GM23338 (cell line): ENCODE measurements around the gene NXPE4. TPM values are rescaled to one million over a fixed set of nuclear protein-coding genes. Genes with fewer than 3 reads are reported as not detected.

ENCODE experiments used
- ATAC-seq: fragments of 200-7000 bp; cut with Tn5 transposase; 3 replicates; pipeline ENCODE4 v1.9.1; 2020
- DNase-seq: peaks from one replicate; pipeline ENCODE4 v3.0.0-alpha.2; 2015; ENCODE audit warnings: low spot score
- H2AFZ ChIP-seq: fragments of 200-600 bp; sonication (generic); 2 replicates; pipeline ENCODE4 v1.8.0; 2016; ENCODE audit warnings: antibody characterized with exemption, mild to moderate bottlenecking, moderate library complexity
- H3F3A ChIP-seq: fragments of 200-600 bp; sonication (generic); replicated peaks from 2 replicates; pipeline ENCODE4 v1.8.0; 2017; ENCODE audit warnings: antibody characterized with exemption, mixed run types, low read depth
- H3K27ac ChIP-seq: fragments of 200-600 bp; sonication (generic); 2 replicates; pipeline ENCODE4 v1.6.1; 2016; ENCODE audit warnings: low read depth
- H3K27me3 ChIP-seq: fragments of 200-600 bp; sonication (generic); 2 replicates; pipeline ENCODE4 v1.8.0; 2016; ENCODE audit warnings: mild to moderate bottlenecking, mixed run types, moderate library complexity; ENCODE audit not compliant: insufficient read depth
- H3K36me3 ChIP-seq: fragments of 200-600 bp; sonication (generic); 2 replicates; pipeline ENCODE4 v1.8.0; 2016; ENCODE audit warnings: mild to moderate bottlenecking; ENCODE audit not compliant: insufficient read depth
- H3K4me1 ChIP-seq: fragments of 200-600 bp; sonication (generic); 2 replicates; pipeline ENCODE4 v1.8.0; 2016; ENCODE audit warnings: mild to moderate bottlenecking, moderate library complexity; ENCODE audit not compliant: insufficient read depth
- H3K4me2 ChIP-seq: fragments of 200-600 bp; sonication (generic); 2 replicates; pipeline ENCODE4 v1.7.1; 2017; ENCODE audit warnings: mixed run types
- H3K4me3 ChIP-seq: fragments of 200-600 bp; sonication (generic); 2 replicates; pipeline ENCODE4 v1.6.1; 2016; ENCODE audit warnings: mixed run types
- H3K79me2 ChIP-seq: fragments of 200-600 bp; sonication (generic); replicated peaks from 2 replicates; pipeline ENCODE4 v1.8.0; 2017; ENCODE audit warnings: mild to moderate bottlenecking; ENCODE audit not compliant: insufficient read depth
- H3K9me2 ChIP-seq: fragments of 200-600 bp; sonication (generic); 2 replicates; pipeline ENCODE4 v1.8.0; 2017; ENCODE audit not compliant: insufficient read depth
- H4K20me1 ChIP-seq: fragments of 200-600 bp; sonication (generic); replicated peaks from 2 replicates; pipeline ENCODE4 v1.8.0; 2017; ENCODE audit warnings: mild to moderate bottlenecking; ENCODE audit not compliant: insufficient read depth
- H3K27ac Mint-ChIP-seq: 2 replicates; pipeline ENCODE4 v1.8.0; 2020; ENCODE audit warnings: inconsistent platforms, mild to moderate bottlenecking, moderate library complexity, mixed read lengths
- H3K27me3 Mint-ChIP-seq: 3 replicates; pipeline ENCODE4 v1.8.0; 2022; ENCODE audit warnings: low read depth, mild to moderate bottlenecking, moderate library complexity, mixed read lengths, inconsistent platforms; ENCODE audit not compliant: insufficient read depth, poor library complexity
- H3K36me3 Mint-ChIP-seq: 3 replicates; pipeline ENCODE4 v1.8.0; 2021; ENCODE audit warnings: low read depth, mild to moderate bottlenecking, inconsistent platforms, moderate library complexity, mixed read lengths
- H3K4me1 Mint-ChIP-seq: 3 replicates; pipeline ENCODE4 v1.8.0; 2020; ENCODE audit warnings: mild to moderate bottlenecking, inconsistent platforms, mixed read lengths
- H3K4me3 Mint-ChIP-seq: 3 replicates; pipeline ENCODE4 v1.8.0; 2021; ENCODE audit warnings: moderate library complexity, mild to moderate bottlenecking, inconsistent platforms, mixed read lengths
- H3K9me3 Mint-ChIP-seq: 3 replicates; pipeline ENCODE4 v1.8.0; 2020; ENCODE audit warnings: moderate library complexity, mild to moderate bottlenecking, inconsistent platforms, mixed read lengths
- CREB1 ChIP-seq: fragments of 250-450 bp; sonication (Bioruptor Pico); IDR thresholded peaks from 2 replicates; pipeline ENCODE4 v1.5.0; 2020; ENCODE audit warnings: low read depth, mild to moderate bottlenecking, moderate library complexity
- CTCF ChIP-seq, 2 experiments: fragments of 200-600 bp in 1 of 2; sonication (generic) in 1 of 2; conservative IDR thresholded peaks; 2 replicates each; pipeline versions ENCODE4 v1.5.1 to v1.6.1; 2016 to 2017; ENCODE audit warnings: antibody characterized with exemption in 2 of 2, low read depth in 2 of 2, mild to moderate bottlenecking in 2 of 2, moderate library complexity in 1 of 2
- ETS1 ChIP-seq: IDR thresholded peaks from 2 replicates; pipeline ENCODE4 v1.6.1; 2016; ENCODE audit warnings: antibody characterized with exemption
- EZH2 ChIP-seq: fragments of 200-600 bp; sonication (generic); IDR thresholded peaks from one replicate; pipeline ENCODE4 v1.8.0; 2017; ENCODE audit warnings: antibody characterized with exemption, mild to moderate bottlenecking, low read depth; ENCODE audit not compliant: unreplicated experiment
- JUNB ChIP-seq: IDR thresholded peaks from one replicate; pipeline ENCODE4 v1.6.1; 2016; ENCODE audit warnings: antibody characterized with exemption; ENCODE audit not compliant: unreplicated experiment
- NANOG ChIP-seq: IDR thresholded peaks from 2 replicates; pipeline ENCODE4 v1.6.1; 2016; ENCODE audit warnings: antibody characterized with exemption, borderline replicate concordance
- STAT1 ChIP-seq: IDR thresholded peaks from one replicate; pipeline ENCODE4 v1.6.1; 2016; ENCODE audit warnings: antibody characterized with exemption; ENCODE audit not compliant: unreplicated experiment
- ZNF114 ChIP-seq: fragments of 250-450 bp; sonication (Bioruptor Pico); IDR thresholded peaks from 2 replicates; pipeline ENCODE4 v1.5.0; 2020; ENCODE audit warnings: mild to moderate bottlenecking, moderate library complexity
- polyA plus RNA-seq: library from polyadenylated mRNA; unstranded; fragments of >200 nt; fragmentation: Nextera tagmentation; extraction: Ambion mirVana; gene quantifications from 2 replicates; pipeline ENCODE4 v1.2.1, GENCODE V29; 2016
- total RNA-seq: library from RNA; depleted of rRNA; stranded (reverse); fragments of >200 nt; shearing (Covaris generic); gene quantifications from 2 replicates; pipeline ENCODE4 v1.2.3, GENCODE V29; 2014
- TF ChIP-seq, protein P1 (sequence below): fragments of 250-450 bp; sonication (Bioruptor Pico); IDR thresholded peaks from 2 replicates; pipeline ENCODE4 v1.5.0; 2020; ENCODE audit warnings: mild to moderate bottlenecking, moderate library complexity

Gene NXPE4
- total and polyA plus RNA-seq, 2 experiments from 2014 or later: not detected

GRCh38 chr11:114598461-114598860 is 2.9 kb upstream of the NXPE4 start:
- Histone ChIP-seq H3K27me3 (no peaks in the 10 kb centered on the region), H3K79me2 (no peaks in the 10 kb centered on the region), H3K4me2 (no peak overlapping the region), H3K36me3 (no peaks in the 10 kb centered on the region), H3F3A (no peaks in the 10 kb centered on the region), H4K20me1 (no peaks in the 10 kb centered on the region), H3K27ac (no peak overlapping the region), H3K4me3 (no peak overlapping the region), H2AFZ (no peak overlapping the region), H3K4me1 (no peaks in the 10 kb centered on the region), H3K9me2 (no peaks in the 10 kb centered on the region; the same call in 1 of the 2 replicates)
- Mint-ChIP-seq H3K9me3 (peaks cover 4% of the 10 kb centered on the region; the same call in 2 of the 3 replicates), H3K4me1 (no peaks in the 10 kb centered on the region), H3K27ac (no peak overlapping the region), H3K36me3 (no peaks in the 10 kb centered on the region), H3K4me3 (no peak overlapping the region), H3K27me3 (peaks cover 2% of the 10 kb centered on the region)
- DNase-seq (no peak), ATAC-seq (no peak)
- no peak for TF ChIP-seq STAT1
- TF ChIP-seq, protein P1, sequence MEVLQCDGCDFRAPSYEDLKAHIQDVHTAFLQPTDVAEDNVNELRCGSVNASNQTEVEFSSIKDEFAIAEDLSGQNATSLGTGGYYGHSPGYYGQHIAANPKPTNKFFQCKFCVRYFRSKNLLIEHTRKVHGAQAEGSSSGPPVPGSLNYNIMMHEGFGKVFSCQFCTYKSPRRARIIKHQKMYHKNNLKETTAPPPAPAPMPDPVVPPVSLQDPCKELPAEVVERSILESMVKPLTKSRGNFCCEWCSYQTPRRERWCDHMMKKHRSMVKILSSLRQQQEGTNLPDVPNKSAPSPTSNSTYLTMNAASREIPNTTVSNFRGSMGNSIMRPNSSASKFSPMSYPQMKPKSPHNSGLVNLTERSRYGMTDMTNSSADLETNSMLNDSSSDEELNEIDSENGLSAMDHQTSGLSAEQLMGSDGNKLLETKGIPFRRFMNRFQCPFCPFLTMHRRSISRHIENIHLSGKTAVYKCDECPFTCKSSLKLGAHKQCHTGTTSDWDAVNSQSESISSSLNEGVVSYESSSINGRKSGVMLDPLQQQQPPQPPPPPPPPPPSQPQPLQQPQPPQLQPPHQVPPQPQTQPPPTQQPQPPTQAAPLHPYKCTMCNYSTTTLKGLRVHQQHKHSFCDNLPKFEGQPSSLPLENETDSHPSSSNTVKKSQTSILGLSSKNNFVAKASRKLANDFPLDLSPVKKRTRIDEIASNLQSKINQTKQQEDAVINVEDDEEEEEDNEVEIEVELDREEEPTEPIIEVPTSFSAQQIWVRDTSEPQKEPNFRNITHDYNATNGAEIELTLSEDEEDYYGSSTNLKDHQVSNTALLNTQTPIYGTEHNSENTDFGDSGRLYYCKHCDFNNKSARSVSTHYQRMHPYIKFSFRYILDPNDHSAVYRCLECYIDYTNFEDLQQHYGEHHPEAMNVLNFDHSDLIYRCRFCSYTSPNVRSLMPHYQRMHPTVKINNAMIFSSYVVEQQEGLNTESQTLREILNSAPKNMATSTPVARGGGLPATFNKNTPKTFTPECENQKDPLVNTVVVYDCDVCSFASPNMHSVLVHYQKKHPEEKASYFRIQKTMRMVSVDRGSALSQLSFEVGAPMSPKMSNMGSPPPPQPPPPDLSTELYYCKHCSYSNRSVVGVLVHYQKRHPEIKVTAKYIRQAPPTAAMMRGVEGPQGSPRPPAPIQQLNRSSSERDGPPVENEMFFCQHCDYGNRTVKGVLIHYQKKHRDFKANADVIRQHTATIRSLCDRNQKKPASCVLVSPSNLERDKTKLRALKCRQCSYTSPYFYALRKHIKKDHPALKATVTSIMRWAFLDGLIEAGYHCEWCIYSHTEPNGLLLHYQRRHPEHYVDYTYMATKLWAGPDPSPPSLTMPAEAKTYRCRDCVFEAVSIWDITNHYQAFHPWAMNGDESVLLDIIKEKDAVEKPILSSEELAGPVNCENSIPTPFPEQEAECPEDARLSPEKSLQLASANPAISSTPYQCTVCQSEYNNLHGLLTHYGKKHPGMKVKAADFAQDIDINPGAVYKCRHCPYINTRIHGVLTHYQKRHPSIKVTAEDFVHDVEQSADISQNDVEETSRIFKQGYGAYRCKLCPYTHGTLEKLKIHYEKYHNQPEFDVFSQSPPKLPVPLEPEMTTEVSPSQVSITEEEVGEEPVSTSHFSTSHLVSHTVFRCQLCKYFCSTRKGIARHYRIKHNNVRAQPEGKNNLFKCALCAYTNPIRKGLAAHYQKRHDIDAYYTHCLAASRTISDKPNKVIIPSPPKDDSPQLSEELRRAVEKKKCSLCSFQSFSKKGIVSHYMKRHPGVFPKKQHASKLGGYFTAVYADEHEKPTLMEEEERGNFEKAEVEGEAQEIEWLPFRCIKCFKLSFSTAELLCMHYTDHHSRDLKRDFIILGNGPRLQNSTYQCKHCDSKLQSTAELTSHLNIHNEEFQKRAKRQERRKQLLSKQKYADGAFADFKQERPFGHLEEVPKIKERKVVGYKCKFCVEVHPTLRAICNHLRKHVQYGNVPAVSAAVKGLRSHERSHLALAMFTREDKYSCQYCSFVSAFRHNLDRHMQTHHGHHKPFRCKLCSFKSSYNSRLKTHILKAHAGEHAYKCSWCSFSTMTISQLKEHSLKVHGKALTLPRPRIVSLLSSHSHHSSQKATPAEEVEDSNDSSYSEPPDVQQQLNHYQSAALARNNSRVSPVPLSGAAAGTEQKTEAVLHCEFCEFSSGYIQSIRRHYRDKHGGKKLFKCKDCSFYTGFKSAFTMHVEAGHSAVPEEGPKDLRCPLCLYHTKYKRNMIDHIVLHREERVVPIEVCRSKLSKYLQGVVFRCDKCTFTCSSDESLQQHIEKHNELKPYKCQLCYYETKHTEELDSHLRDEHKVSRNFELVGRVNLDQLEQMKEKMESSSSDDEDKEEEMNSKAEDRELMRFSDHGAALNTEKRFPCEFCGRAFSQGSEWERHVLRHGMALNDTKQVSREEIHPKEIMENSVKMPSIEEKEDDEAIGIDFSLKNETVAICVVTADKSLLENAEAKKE: peak; percentile 37; the same call in 1 of the 2 replicates
- TF ChIP-seq CREB1 (CRISPR knock-in tag): no peak
- TF ChIP-seq NANOG: no peak
- no peak for TF ChIP-seq JUNB

DNA sequence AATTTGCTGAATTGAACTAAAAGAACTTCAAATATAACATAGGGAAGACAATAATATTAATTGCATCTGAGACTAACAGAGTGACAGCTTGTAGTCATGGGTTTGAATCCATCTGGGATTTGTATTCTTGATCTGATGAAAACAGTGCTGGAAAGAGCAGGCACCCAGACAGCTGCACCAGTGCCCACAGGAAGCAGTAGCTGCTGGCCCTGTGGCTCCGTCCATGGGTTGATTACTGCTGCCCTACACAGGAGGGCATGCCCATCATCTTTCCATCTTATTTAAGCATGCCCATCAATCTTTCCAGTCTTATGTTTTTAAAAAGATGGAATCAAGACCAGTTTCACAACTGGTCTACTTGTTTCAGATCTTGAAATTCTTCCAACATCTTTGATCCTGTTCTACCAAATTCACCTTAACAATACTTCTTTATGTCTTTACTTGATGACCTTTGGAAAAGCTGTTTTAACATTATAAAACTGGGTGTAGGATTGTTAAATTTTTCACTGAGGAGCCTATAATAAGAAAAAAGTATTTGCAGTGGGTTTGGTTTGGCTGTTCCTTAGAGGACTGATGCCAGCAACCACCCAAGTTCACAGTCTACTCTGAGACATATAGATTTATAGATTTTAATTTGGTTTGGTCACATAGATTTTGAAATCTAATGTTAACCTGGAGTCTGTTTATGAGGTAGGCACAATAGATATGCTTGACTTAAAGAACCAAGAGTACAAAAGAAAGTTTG is 761 bp upstream of the NXPE4 start:
- H3K79me2 ChIP-seq: no peaks in the 10 kb centered on the region
- TF ChIP-seq CTCF (conservative IDR thresholded peaks at IDR 0.05; ENCODE audit: low read depth in 2 of 2) (no peak), STAT1 (no peak), EZH2 (no peak), ZNF114 (no peak), CREB1 (CRISPR knock-in tag) (no peak), ETS1 (no peak)

More for the DNA sequence above, 761 bp upstream of the NXPE4 start:
- ATAC-seq: no peak
- H3K27ac Mint-ChIP-seq: no peak overlapping the region
- H3F3A ChIP-seq: no peaks in the 10 kb centered on the region
- no peak overlapping the region for H3K4me3 Mint-ChIP-seq
- DNase-seq: no peak
- no peak overlapping the region for H3K4me2 ChIP-seq
- no peaks in the 10 kb centered on the region for H3K27me3 ChIP-seq
- H3K36me3 Mint-ChIP-seq: no peaks in the 10 kb centered on the region
- no peak overlapping the region for H3K27ac ChIP-seq
- H3K4me1 Mint-ChIP-seq: no peaks in the 10 kb centered on the region
- H3K9me2 ChIP-seq: no peaks in the 10 kb centered on the region; the same call in 1 of the 2 replicates
- H3K4me1 ChIP-seq: no peaks in the 10 kb centered on the region
- peaks cover 2% of the 10 kb centered on the region for H3K27me3 Mint-ChIP-seq
- no peaks in the 10 kb centered on the region for H3K36me3 ChIP-seq
- no peak overlapping the region for H2AFZ ChIP-seq
- H3K4me3 ChIP-seq: no peak overlapping the region
- H3K9me3 Mint-ChIP-seq: no peaks in the 10 kb centered on the region; the same call in 1 of the 3 replicates
- H4K20me1 ChIP-seq: no peaks in the 10 kb centered on the region
